ENCODE measurements around the gene MTF2. TPM values are rescaled to one million over a fixed set of nuclear protein-coding genes. Genes with fewer than 3 reads are reported as not detected.

MTF2 gene
- total and polyA plus RNA-seq, 9 of the 15 experiments (the other 6 are each of a cell fraction or from before 2014, with no cell fraction given), result 29.3 to 124 (median 57.7) TPM

DNA sequence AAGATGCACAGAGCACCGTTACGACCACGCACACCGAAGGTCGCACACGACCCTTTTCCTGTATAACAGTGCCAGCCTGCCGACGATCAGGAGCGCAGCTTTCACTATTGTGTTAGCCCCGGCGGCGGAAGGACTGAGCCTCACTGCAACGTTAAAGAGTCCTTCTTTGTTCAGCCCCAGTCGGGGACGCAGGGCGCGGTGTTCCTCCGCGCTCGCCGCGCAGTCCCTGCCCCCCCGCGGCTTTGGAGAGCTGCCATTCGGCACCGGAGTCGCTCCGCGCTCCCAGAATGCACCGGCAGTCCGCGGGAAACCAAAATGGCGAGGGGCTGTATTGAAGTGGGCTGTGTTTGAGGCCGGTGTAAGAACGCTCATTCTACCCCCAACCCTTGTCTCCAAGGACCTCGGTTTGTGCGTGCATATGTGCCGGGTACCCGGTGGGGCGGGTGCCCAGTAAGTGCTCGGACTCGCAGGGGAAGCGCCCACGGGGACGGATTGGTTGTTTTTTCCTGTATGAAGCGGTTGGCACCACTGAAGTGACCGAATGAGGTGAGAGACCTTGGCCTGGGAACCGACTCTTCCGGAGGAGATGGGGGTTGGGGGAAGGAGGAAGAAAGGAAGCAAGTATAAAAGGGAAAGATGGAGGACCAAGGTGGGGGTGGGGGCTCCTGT, at the start of gene MTF2 (continued):
- TF ChIP-seq, protein P1, sequence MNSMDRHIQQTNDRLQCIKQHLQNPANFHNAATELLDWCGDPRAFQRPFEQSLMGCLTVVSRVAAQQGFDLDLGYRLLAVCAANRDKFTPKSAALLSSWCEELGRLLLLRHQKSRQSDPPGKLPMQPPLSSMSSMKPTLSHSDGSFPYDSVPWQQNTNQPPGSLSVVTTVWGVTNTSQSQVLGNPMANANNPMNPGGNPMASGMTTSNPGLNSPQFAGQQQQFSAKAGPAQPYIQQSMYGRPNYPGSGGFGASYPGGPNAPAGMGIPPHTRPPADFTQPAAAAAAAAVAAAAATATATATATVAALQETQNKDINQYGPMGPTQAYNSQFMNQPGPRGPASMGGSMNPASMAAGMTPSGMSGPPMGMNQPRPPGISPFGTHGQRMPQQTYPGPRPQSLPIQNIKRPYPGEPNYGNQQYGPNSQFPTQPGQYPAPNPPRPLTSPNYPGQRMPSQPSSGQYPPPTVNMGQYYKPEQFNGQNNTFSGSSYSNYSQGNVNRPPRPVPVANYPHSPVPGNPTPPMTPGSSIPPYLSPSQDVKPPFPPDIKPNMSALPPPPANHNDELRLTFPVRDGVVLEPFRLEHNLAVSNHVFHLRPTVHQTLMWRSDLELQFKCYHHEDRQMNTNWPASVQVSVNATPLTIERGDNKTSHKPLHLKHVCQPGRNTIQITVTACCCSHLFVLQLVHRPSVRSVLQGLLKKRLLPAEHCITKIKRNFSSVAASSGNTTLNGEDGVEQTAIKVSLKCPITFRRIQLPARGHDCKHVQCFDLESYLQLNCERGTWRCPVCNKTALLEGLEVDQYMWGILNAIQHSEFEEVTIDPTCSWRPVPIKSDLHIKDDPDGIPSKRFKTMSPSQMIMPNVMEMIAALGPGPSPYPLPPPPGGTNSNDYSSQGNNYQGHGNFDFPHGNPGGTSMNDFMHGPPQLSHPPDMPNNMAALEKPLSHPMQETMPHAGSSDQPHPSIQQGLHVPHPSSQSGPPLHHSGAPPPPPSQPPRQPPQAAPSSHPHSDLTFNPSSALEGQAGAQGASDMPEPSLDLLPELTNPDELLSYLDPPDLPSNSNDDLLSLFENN (IDR thresholded peaks at IDR 0.05; ENCODE audit: low read depth in 2 of 2, low read length in 2 of 2), result peak in 1 of 2 experiments; percentile 30; a peak in 1 of 4 replicates
- TF ChIP-seq EP400 (IDR thresholded peaks at IDR 0.05), result peak; percentile 95
- TF ChIP-seq, protein P2, sequence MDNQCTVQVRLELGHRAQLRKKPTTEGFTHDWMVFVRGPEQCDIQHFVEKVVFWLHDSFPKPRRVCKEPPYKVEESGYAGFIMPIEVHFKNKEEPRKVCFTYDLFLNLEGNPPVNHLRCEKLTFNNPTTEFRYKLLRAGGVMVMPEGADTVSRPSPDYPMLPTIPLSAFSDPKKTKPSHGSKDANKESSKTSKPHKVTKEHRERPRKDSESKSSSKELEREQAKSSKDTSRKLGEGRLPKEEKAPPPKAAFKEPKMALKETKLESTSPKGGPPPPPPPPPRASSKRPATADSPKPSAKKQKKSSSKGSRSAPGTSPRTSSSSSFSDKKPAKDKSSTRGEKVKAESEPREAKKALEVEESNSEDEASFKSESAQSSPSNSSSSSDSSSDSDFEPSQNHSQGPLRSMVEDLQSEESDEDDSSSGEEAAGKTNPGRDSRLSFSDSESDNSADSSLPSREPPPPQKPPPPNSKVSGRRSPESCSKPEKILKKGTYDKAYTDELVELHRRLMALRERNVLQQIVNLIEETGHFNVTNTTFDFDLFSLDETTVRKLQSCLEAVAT (IDR thresholded peaks at IDR 0.05), result peak in 1 of 2 experiments; percentile 76; a peak in 1 of 4 replicates
- peak in 1 of 2 experiments; percentile 46; a peak in 1 of 4 replicates for TF ChIP-seq CSDE1 (IDR thresholded peaks at IDR 0.05)
- TF ChIP-seq RFX5 (IDR thresholded peaks at IDR 0.05; ENCODE audit: low read depth, low read length), result no peak
- TF ChIP-seq CTBP1 (IDR thresholded peaks at IDR 0.05; ENCODE audit: borderline replicate concordance), result peak; percentile 94
- TF ChIP-seq ZNF24 (IDR thresholded peaks at IDR 0.05), result peak; percentile 83
- TF ChIP-seq, protein P3, sequence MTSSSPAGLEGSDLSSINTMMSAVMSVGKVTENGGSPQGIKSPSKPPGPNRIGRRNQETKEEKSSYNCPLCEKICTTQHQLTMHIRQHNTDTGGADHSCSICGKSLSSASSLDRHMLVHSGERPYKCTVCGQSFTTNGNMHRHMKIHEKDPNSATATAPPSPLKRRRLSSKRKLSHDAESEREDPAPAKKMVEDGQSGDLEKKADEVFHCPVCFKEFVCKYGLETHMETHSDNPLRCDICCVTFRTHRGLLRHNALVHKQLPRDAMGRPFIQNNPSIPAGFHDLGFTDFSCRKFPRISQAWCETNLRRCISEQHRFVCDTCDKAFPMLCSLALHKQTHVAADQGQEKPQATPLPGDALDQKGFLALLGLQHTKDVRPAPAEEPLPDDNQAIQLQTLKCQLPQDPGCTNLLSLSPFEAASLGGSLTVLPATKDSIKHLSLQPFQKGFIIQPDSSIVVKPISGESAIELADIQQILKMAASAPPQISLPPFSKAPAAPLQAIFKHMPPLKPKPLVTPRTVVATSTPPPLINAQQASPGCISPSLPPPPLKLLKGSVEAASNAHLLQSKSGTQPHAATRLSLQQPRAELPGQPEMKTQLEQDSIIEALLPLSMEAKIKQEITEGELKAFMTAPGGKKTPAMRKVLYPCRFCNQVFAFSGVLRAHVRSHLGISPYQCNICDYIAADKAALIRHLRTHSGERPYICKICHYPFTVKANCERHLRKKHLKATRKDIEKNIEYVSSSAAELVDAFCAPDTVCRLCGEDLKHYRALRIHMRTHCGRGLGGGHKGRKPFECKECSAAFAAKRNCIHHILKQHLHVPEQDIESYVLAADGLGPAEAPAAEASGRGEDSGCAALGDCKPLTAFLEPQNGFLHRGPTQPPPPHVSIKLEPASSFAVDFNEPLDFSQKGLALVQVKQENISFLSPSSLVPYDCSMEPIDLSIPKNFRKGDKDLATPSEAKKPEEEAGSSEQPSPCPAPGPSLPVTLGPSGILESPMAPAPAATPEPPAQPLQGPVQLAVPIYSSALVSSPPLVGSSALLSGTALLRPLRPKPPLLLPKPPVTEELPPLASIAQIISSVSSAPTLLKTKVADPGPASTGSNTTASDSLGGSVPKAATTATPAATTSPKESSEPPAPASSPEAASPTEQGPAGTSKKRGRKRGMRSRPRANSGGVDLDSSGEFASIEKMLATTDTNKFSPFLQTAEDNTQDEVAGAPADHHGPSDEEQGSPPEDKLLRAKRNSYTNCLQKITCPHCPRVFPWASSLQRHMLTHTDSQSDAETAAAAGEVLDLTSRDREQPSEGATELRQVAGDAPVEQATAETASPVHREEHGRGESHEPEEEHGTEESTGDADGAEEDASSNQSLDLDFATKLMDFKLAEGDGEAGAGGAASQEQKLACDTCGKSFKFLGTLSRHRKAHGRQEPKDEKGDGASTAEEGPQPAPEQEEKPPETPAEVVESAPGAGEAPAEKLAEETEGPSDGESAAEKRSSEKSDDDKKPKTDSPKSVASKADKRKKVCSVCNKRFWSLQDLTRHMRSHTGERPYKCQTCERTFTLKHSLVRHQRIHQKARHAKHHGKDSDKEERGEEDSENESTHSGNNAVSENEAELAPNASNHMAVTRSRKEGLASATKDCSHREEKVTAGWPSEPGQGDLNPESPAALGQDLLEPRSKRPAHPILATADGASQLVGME (CRISPR knock-in tag; IDR thresholded peaks at IDR 0.05), result peak; percentile 54; the same call in 1 of the 2 replicates
- peak; percentile 91 for TF ChIP-seq MYNN (IDR thresholded peaks at IDR 0.05)
- TF ChIP-seq MYNN (CRISPR knock-in tag; IDR thresholded peaks at IDR 0.05), result no peak
- TF ChIP-seq, protein P4, sequence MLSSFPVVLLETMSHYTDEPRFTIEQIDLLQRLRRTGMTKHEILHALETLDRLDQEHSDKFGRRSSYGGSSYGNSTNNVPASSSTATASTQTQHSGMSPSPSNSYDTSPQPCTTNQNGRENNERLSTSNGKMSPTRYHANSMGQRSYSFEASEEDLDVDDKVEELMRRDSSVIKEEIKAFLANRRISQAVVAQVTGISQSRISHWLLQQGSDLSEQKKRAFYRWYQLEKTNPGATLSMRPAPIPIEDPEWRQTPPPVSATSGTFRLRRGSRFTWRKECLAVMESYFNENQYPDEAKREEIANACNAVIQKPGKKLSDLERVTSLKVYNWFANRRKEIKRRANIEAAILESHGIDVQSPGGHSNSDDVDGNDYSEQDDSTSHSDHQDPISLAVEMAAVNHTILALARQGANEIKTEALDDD (IDR thresholded peaks at IDR 0.05), result peak; percentile 29; the same call in 1 of the 2 replicates
- TF ChIP-seq CAMTA2 (CRISPR knock-in tag; conservative IDR thresholded peaks at IDR 0.05), result 0 out of 2 replicates have a peak, but pooled peaks have one; percentile 10
- TF ChIP-seq RHOXF2B (CRISPR knock-in tag; conservative IDR thresholded peaks at IDR 0.05), result no peak

Data from K562 (cell line).